Measurements from ENCODE around the gene MIPOL1. TPM values are rescaled to one million over a fixed set of nuclear protein-coding genes. Genes with fewer than 3 reads are reported as not detected.

Gene MIPOL1
- total and polyA plus RNA-seq, 2 of the 13 experiments (the other 11 are each of a cell fraction or from before 2014, with no cell fraction given): 8.6 to 34.2 TPM

DNA sequence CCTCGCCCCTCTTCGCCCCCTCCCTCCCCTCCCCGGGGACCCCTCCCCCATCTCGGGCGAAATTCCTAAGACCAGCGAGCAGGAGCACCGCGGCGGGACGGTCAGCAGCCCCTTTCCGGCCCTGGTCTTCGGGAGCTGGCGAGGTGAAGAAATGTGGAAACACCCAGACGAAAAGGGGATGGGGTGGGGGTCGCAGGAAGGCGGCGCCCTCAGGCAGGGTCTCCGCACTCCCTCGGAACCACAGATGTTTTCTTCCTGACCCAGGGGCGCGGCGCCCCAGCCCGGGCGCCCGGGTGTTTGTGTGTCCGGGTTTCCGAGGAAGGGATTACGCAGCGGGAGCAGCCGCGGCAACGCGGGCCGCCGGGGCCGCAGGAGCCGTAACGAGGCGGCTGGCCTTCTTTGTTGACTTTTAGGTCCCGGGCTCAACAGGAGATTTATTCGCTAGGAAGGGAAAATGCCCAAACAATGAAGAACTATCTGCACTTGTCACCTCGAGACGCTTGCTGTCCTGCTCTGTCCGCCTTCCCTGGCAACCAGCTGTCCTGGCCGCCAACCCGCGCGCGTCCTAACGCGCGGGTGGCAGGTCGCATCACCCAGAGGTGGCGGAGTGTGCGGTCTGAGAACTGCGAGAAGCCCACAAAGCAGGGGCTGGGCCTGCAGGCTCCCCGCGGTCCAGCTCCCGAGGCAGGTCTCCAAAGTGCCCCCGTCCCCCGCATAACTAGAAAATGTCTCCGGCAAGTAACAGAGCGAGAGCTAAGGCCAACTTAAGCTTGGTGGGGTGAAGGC, 390.3 kb downstream of the MIPOL1 start (continued):
- TF ChIP-seq MTA1 (CRISPR knock-in tag; IDR thresholded peaks at IDR 0.05; ENCODE audit: borderline replicate concordance): peak; percentile 99; the same call in 1 of the 2 replicates
- no peak for TF ChIP-seq IKZF4 (CRISPR knock-in tag; IDR thresholded peaks at IDR 0.05; ENCODE audit: borderline replicate concordance, low read depth, not compliant biosample characterization)
- TF ChIP-seq ZNF101 (CRISPR knock-in tag; IDR thresholded peaks at IDR 0.05; ENCODE audit: borderline replicate concordance, low read depth): no peak
- TF ChIP-seq, protein P1, sequence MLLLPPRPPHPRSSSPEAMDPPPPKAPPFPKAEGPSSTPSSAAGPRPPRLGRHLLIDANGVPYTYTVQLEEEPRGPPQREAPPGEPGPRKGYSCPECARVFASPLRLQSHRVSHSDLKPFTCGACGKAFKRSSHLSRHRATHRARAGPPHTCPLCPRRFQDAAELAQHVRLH (CRISPR knock-in tag; IDR thresholded peaks at IDR 0.05; ENCODE audit: borderline replicate concordance, low read depth): no peak; the same call in 1 of the 2 replicates
- 0 out of 2 replicates have a peak, but pooled peaks have one; percentile 32 for TF ChIP-seq TBX3 (IDR thresholded peaks at IDR 0.05; ENCODE audit: borderline replicate concordance)
- TF ChIP-seq, protein P2, sequence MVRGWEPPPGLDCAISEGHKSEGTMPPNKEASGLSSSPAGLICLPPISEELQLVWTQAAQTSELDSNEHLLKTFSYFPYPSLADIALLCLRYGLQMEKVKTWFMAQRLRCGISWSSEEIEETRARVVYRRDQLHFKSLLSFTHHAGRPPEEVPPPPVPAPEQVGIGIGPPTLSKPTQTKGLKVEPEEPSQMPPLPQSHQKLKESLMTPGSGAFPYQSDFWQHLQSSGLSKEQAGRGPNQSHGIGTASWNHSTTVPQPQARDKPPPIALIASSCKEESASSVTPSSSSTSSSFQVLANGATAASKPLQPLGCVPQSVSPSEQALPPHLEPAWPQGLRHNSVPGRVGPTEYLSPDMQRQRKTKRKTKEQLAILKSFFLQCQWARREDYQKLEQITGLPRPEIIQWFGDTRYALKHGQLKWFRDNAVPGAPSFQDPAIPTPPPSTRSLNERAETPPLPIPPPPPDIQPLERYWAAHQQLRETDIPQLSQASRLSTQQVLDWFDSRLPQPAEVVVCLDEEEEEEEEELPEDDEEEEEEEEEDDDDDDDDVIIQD (CRISPR knock-in tag; IDR thresholded peaks at IDR 0.05; ENCODE audit: low read depth): peak; percentile 16; the same call in 1 of the 2 replicates
- peak; percentile 58; the same call in 1 of the 2 replicates for TF ChIP-seq ZSCAN29 (CRISPR knock-in tag; conservative IDR thresholded peaks at IDR 0.05)
- no peak for TF ChIP-seq ZNF468 (CRISPR knock-in tag; IDR thresholded peaks at IDR 0.05)
- peak; percentile 74 for TF ChIP-seq GFI1 (CRISPR knock-in tag; IDR thresholded peaks at IDR 0.05; ENCODE audit: borderline replicate concordance)
- no peak for TF ChIP-seq ZKSCAN5 (CRISPR knock-in tag; IDR thresholded peaks at IDR 0.05)
- TF ChIP-seq EHMT2 (IDR thresholded peaks at IDR 0.05; ENCODE audit: borderline replicate concordance, low read depth, low read length): no peak
- peak; percentile 91 for TF ChIP-seq NRL (CRISPR knock-in tag; IDR thresholded peaks at IDR 0.05; ENCODE audit: borderline replicate concordance)
- TF ChIP-seq ZNF75D (CRISPR knock-in tag; IDR thresholded peaks at IDR 0.05; ENCODE audit: borderline replicate concordance): no peak
- peak; percentile 4; the same call in 1 of the 2 replicates for TF ChIP-seq NFYC (CRISPR knock-in tag; IDR thresholded peaks at IDR 0.05)
- TF ChIP-seq ZBTB10 (CRISPR knock-in tag; IDR thresholded peaks at IDR 0.05; ENCODE audit: borderline replicate concordance): peak; percentile 81; the same call in 1 of the 2 replicates
- TF ChIP-seq ZBTB4 (CRISPR knock-in tag; IDR thresholded peaks at IDR 0.05; ENCODE audit: borderline replicate concordance): peak; percentile 85; the same call in 1 of the 2 replicates
